NCI-H2081 treated with DMSO at 0.1 percent for 48 hours (cell line): ENCODE data around the gene PRKCSH.
"Not testable (repeated sequence)": the region's sequence is repeated elsewhere in the genome, so short reads cannot be mapped to it uniquely, and the experiment has no call there.

Experiments
- DNase-seq: peaks from one replicate; lab custom pipeline; 2025; lab: John Stamatoyannopoulos, UW

Gene PRKCSH

DNA sequence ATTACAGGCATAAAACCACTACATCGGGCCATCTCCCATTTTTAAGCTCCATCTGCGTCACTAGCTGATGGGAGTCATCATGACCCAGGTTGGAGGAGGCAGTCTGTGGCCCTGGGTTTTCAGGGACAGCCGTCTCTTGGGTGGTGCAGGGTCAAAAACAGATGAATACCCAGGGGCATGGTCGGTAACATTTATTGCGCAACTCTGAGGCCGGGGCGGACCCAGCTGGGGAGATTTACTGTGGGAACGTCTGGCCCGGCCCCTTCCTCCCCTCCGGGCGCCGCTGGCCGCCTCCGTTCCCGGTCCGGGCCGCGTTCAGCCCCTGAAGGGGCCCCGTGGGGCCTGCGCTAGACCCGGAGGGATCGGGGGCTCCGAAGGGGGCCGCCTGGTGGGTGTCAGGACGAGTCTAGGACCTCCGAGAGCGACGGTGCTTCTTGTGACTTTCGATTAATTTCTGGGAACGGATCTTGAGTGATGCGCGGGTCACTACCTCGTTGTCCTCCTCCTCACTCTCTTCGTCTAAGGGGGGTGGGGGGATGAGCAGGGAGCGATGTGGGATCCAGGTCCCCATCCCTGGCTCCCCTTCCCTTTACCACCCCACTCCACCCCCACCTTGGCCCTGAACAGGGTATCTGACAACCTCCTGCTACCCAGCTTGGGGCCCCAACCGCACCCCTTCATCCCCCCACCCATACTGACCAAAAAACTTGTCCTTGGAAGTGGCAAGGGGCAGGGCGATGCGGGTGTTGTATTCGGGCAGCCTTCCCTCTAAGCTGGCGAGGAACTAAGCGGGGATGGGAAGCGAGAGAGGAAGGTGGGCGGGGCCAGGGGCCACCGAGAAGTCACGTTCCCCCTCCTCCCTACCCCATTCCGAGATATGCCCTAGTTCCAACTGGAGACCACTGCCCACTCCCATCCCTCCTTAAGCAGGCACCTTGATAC is 14.7 kb upstream of the PRKCSH start:
- DNase-seq, result no peak

DNA sequence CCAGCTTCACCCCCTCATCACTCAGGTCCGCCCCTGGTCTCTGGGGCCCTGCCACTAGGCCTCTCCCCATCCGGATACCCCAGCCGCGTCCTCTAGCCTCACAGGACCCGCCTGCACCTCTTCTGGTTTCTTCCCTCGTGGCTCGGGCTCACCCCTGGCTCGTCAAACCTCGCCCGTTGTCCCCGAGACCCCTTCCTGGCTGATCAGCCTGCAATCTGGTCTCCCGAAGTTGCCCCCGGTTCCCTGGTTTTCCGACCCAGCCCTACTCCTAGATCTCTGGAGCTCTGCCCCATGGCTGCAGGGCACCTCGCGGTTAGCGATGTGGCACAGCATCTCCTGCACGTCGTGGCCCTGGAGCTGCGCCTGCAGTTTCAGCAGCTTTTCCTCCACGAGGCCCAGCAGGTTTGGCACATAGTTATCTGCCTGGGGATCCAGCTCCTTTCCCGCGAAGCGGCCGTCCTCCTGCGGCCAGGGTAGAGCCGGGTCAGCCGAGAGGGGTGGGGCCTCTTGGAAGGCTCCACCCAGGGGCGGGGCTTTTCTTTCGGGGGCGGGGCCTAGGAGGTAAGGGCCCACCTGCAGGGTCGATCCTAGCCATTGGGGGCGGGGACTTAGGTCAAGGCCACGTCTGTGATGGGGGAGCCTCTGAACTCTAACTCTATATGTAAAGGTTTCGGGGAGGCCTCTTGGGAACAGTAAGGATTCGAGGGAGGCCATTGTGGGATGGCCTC is 13.9 kb upstream of the PRKCSH start:
- DNase-seq, result no peak

DNA sequence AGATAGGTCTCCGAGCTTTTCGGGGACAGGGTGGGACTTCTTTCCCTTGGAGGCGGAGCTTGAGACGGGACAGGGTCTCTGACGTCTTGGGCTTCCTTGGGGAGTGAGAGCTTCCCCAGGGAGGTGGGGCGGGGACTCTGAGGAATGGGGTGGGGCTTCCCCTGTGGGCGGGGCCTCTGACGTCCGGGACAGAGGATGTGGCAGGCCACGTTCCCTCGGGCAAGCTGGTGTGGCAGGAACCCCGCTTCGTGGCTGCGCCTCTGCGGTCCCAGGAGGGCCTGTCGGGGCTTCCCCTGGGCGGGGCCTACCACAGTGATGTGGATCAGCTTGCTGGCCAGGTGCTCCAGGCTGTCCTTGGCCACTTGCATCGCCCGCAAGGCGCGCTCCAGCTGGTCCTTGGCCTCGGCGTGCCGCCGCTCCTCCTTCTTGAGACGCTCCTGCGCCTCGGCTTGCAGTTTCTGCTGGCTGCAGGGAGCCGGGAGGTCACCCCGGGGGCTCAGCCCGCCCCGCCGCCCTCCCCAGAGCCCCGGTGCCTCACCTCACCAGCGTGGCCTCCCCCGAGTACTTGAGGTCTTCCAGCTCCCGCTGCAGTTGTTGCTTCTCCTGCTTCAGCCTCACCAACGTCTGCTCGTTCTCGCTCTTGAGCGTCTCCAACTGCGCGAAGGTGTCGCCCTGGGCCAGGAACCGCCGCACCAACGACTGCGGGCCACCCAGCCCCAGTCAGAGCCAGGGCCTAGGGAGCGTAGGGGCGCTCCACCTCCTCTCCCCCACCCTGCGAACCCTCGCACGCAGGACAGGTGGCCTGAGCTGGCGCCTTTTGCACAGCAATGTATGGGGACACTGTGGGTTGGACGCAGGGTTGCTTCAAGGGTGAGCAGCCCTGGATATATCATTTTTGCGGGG is 13.0 kb upstream of the PRKCSH start:
- no peak for DNase-seq

DNA sequence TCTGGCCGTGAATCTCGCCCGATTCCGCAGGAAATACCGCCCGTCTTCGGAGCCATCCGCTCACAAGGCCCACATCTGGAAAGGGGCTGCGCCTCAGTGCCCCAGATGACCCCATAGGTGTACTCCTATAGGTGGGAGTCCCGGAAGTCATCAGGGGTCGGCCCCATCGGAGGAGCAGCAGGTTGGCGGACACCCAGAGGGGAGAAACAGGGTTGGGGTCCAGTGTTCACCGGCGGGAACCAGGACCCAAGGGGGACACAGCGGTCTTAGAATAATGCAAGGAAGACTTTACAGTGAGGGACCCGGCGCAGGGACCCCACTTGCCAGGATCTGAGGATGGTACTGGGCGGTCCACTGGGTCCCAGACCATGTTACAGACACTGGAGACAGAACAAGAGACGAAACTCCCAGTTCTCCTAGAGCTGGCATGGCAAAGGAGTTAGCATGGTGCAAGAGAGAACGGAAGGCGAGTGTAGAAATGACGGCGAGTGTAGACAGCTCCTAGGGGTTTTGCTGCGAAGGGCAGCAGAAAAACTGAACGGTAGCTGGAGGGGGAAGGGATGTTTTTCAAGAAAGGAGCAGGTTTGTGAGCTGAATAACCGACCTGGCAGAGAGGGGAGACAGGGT is 12.2 kb upstream of the PRKCSH start:
- no peak for DNase-seq

DNA sequence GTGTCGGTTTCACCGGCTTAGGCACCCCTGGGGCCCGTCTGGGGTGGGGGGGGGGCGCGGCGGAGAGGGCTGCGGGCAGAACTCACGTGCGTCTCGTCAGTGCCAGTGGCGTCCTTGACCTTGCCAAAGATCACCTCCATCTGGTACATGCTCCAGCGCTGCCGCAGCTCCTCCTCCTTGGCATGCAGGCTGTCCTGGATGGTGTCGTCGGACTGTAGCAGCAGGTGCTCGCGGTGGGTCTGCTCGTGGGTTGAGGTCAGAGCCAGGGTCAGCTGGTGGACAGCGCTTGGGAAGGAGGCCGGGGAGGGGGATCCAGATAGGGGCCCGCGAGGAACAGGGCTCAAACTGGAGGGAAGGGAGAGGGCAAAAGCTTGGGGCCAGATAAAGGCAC is 11.6 kb upstream of the PRKCSH start:
- no peak for DNase-seq

DNA sequence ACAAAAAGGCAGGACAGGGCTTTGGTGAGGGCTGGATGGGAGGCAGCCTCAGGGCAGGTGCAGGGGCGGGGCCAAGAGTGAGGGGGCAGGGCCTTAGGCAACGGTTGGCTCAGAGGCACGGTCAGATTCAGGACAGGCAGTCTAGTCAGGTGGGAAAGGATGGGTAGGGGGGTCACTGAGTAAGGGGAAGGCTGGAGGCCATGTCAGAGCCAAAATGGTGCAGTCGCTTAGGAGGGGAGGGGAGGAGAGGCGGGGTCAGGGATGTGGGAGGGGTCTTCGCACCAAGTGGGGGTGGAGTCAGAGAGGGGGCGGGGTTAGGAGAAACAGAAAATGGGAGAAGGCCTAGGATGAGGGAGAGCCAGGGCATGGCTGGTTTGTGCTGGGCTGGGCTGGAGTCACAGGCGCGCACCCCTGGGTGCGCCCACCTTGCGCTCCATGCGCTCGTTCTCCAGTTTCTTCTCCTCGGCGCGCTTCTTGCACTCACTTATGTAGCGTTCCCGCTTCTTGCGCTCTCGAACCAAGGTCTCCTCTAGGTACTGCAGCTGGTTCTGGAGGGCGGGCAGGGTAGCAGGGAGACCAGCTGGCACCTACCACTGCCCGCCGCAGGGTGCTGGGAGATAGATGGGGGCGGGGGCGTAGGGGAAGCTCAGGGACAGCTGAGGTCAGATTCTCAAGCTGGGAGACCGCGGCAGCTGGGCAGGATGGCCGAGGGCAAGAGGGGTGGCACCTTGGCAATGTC is 9.5 kb upstream of the PRKCSH start:
- DNase-seq, result no peak

DNA sequence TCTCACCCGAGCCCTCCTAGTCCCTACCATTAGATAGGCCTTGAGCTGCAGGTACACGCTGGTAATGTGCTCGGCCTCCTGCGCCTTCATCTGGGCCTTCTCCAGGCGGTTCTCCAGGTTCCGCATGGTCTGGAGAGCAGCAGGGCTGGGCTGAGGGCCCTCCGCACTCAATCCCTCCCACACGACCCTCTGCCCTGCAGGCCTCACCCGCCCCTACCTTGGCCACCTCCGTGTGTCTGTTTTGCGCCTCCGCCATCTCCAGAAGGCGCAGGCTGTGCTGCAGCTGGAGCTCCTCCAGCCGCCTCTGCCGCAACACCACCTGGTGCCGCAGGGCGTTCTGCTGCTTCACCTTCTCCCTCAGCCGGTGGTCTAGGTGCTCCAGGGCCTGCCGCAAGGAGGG is 8.8 kb upstream of the PRKCSH start:
- no peak for DNase-seq

DNA sequence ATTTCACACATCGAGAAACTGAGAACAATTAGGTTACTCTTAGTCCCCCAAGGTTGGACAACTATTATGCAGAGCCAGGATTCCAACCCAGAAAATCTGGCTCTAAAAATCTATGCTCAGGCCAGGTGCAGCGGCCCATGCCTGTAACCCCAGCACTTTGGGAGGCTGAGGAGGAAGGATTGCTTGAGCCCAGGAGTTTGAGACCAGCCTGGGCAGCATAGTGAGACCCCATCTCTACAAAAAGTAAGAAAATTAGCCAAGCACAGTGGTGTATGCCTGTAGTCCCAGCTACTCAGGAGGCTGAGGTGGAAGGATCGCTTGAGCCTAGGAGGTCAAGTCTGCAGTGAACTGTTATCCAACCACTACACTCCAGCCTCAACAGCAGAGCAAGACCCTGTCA is 1.9 kb upstream of the PRKCSH start:
- DNase-seq, result not testable (repeated sequence)

DNA sequence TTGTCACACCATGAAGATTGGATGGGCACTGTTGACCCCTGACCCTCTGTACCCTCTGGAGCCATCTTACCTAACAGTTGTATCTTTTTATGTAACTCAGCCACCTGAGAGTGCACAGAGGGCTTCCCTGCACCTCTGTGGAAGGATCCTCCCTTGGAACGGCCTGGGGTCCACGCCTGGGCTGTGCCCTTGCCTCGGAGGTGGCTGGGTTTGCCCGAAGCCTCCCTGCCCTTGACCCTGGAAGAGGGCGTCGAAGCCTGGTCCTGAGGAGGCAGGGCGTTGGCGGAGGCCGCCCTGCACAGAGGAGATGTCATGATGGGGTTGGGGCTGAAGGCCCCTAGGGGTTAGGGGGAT is 755 bp upstream of the PRKCSH start:
- DNase-seq, result no peak

DNA sequence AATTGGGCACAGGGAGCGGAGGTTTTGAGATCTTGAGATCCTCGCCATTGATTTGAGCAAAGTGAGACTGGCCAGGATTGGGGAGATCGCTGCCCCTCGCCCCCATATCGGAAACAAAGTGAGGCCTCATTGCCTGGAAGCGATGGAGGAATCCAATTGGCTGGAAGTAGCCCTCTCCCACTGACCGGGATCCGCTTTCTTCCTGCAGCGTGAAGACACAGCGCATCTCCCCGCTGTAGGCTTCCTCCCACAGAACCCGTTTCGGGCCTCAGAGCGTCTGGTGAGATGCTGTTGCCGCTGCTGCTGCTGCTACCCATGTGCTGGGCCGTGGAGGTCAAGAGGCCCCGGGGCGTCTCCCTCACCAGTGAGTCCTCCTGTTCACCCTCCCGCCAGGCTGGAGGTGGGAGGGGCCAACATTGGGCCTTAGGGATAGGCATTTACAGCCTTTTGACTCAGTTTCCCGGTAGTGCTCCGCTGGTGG is 438 bp downstream of the PRKCSH start:
- no peak for DNase-seq

DNA sequence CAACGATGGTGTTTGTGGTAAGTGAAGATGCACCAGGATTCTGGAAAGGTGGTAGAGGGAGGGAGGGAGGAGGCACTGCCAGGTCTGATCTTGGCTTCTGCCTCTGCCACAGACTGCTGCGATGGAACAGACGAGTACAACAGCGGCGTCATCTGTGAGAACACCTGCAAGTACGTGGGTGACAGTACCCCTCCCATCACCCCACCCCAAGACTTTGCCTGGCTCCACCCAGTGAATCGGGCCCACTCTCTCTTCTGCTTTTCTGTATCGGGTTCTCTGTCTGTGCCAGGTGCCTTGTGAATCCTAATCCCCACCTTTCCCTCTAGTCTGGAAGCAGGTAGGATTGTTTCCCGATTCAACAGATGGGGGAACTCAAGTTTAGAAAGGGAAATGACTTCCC is 2.5 kb downstream of the PRKCSH start:
- no peak for DNase-seq

DNA sequence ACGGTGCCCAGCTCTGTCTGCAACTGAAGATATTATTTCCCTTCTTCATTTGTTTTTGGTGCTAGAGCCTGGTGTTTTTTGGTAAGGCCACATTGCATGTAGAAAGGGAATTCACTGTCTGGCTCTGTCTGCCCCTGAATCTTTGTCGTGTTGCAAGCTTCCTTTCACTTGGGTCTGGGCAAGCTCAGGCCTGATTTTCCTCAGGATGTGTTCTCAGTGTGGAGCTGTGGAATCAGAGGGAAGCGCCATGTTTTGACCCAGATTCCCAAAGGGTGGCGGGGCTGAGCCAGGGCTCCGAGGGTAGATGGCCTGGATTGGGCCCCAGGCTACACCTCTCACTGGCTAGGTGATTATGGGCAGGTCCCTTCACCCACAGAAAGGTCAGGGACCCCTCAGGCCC is 8.6 kb downstream of the PRKCSH start:
- no peak for DNase-seq

DNA sequence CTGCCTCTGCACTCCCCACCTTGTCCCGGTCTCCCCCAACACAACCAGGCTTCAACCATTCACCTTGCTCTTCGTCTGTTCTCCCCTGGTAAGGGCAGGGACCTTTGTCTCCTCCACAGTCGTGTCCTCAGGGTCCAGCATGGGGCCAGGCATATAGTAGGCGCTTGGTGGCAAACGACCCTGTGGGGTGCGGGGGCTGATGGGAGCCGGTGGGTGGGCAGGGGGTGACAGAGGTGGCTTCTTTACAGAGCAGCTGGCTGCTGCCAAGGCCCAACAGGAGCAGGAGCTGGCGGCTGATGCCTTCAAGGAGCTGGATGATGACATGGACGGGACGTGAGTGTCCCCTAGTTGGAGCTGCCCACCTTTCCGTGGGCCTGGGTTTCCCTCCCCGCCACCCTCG is 9.7 kb downstream of the PRKCSH start:
- no peak for DNase-seq

DNA sequence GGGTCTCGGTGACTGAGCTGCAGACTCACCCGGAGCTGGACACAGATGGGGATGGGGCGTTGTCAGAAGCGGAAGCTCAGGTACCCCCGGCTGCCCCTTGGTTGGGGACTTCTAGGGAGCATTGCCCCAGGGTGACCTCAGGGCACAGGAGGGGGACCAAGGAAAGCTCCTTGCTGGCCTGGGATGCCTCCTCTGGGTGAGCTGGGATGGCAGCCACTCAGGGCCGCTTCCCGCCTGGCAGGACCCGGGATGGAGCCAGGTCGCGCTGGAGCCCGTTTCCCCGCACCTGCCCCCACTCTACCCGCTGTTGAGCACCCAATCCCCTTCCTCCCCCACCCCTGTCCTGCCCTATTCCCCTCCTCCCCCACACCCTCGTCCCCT is 10.8 kb downstream of the PRKCSH start:
- no peak for DNase-seq

DNA sequence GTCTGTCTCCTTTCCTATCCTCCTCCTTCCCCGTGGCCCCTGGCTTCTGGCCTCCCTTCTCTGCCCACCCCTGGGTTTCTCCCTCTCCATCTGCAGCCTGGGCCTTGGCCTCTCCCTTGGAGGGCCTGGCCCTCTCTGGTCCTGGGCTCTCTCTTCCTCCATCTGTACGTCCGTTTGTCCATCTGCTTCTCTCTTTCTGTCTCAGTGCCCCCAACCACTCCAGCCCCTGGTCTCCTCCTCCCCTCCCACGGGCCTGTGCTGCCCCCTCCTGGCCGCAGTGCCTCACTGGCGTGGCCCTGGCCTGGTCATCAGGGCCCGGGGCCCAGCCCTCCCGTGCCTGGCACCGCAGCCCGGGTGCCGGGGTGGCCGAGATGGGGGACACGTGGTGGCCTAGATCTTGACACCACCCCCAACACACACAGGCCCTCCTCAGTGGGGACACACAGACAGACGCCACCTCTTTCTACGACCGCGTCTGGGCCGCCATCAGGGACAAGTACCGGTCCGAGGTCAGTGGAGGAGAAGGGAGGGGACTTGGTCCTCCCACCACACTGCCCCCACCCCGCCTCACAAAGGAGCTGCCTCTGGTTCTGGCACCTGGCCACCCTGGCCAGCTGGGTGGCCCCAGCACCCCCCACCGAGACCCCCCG is 11.3 kb downstream of the PRKCSH start:
- DNase-seq, result no peak

DNA sequence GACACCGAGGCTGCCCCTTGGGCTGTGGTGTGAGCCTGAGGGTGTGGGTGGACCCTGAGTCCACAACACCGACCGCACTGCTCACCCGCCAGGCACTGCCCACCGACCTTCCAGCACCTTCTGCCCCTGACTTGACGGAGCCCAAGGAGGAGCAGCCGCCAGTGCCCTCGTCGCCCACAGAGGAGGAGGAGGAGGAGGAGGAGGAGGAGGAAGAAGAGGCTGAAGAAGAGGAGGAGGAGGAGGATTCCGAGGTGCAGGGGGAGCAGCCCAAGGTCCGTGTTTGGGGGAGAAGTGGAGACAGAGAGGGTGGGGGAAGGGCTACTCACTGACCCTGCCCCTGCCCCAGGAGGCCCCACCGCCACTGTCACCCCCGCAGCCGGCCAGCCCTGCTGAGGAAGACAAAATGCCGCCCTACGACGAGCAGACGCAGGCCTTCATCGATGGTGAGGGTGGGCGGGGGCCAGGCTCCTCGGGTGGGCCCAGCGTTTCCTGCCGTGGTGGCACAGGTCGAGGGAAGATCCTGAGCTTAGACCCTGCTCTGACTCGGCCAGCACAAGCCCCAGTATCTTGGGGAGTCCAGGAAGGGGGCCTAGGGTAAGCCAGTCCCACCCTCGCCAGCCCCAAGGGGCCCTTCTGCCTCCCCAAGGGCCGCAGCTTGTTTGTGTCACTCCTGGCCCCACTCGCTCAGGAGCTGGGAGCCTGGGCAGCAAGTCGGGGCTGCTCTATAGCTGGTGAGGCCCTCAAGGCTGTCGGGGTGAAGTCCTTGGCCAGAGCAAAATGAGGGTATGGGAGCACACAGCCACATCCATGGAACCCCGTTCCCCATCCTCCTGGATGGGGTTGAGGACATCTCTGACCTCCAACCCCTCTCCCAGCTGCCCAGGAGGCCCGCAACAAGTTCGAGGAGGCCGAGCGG is 12.2 kb downstream of the PRKCSH start:
- no peak for DNase-seq

DNA sequence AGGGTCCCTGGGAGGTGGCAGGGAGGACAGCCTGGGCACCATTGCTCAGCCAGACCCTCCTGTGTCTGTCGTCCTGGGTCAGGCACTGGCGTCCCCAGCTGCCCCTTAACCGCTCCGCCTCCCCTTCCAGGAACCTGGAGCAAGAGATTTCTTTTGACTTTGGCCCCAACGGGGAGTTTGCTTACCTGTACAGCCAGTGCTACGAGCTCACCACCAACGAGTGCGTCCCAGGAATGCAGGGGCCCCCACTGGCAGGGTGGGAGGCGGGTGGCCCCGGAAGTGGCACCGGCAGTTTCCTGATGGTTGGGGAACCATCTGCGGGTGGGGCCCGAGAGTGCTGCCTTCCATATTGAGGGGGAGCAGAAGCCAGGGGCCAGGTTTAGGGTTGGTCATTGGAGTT is 13.0 kb downstream of the PRKCSH start:
- DNase-seq, result no peak

DNA sequence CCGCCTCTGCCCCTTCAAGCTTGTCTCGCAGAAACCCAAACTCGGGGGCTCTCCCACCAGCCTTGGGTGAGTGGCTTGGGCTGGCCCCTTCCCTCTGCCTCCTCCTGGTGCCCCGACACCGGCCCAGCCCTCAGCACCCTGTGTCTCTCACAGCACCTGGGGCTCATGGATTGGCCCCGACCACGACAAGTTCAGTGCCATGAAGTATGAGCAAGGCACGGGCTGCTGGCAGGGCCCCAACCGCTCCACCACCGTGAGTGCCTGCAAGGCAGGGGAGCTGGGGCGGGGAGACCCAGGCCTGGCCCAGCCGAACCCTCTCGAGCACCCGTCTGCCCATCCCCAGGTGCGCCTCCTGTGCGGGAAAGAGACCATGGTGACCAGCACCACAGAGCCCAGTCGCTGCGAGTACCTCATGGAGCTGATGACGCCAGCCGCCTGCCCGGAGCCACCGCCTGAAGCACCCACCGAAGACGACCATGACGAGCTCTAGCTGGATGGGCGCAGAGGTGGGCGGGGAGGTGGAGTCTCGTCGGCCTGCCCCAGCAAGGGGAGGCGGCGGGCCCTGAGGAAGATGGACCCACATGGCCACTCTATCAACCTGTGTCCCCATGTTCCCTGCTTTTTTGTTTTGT is 13.6 kb downstream of the PRKCSH start:
- DNase-seq, result no peak
